Aorta (tissue), 5 donors: ENCODE results near the gene HLCS. TPM values are rescaled to one million over a fixed set of nuclear protein-coding genes. Genes with fewer than 3 reads are reported as not detected.
A peak's percentile ranks its signal among the peaks of the same experiment; 100 is the strongest.

Experiments used
- ATAC-seq: fragments of 200-7000 bp; cut with Tn5 transposase; one replicate; pipeline ENCODE4 v1.9.1; 2022; ENCODE audit warnings: moderate library complexity; ENCODE audit not compliant: low FRiP score
- DNase-seq, 2 donors: peaks; one replicate each; pipeline ENCODE4 v3.0.0-alpha.2; 2020
- H3K27ac ChIP-seq, 2 donors: one replicate each; pipeline ENCODE4 v1.5.1; 2013; ENCODE audit warnings: low read length in 2 of 2, mild to moderate bottlenecking in 2 of 2, moderate library complexity in 2 of 2, control low read depth in 1 of 2, inconsistent platforms in 1 of 2, low read depth in 1 of 2
- H3K27me3 ChIP-seq, 2 donors: one replicate each; pipeline ENCODE4 v1.6.1; 2013; ENCODE audit warnings: control low read depth in 1 of 2, low read length in 1 of 2, mild to moderate bottlenecking in 1 of 2, moderate library complexity in 1 of 2; ENCODE audit not compliant: insufficient read depth in 2 of 2, control insufficient read depth in 1 of 2
- H3K36me3 ChIP-seq, 2 donors: one replicate each; pipeline ENCODE4 v1.6.1; 2013; ENCODE audit warnings: control low read depth in 1 of 2, low read length in 1 of 2, mild to moderate bottlenecking in 1 of 2; ENCODE audit not compliant: insufficient read depth in 2 of 2, control insufficient read depth in 1 of 2
- H3K4me1 ChIP-seq, 2 donors: one replicate each; pipeline ENCODE4 v1.6.1; 2013; ENCODE audit warnings: low read length in 2 of 2, control low read depth in 1 of 2, mild to moderate bottlenecking in 1 of 2, moderate library complexity in 1 of 2; ENCODE audit not compliant: insufficient read depth in 2 of 2, control insufficient read depth in 1 of 2
- H3K4me3 ChIP-seq, 2 donors: one replicate each; pipeline ENCODE4 v1.5.1; 2013; ENCODE audit warnings: low read length in 2 of 2, control low read depth in 1 of 2, mild to moderate bottlenecking in 1 of 2
- H3K9me3 ChIP-seq: one replicate; pipeline ENCODE4 v1.6.1; 2013; ENCODE audit warnings: mild to moderate bottlenecking, low read length; ENCODE audit not compliant: control insufficient read depth
- WGBS, 2 donors: extraction: QIAGEN DNeasy Blood & Tissue Kit; methylation state at CpG; one replicate each; pipeline ENCODE4 v1.1.7; 2013; 5-methylcytosine and 5-hydroxymethylcytosine counted together
- intact Hi-C, 2 donors: fragments of 100-400 bp; cut with DNase I; formaldehyde crosslinking; loops; one replicate each; pipeline versions ENCODE4 v1.14.2 to v1.15.0; 2022
- polyA plus RNA-seq, 2 donors: library from polyadenylated mRNA; stranded (reverse); fragments of 200-250 nt; gene quantifications; one replicate each; pipeline ENCODE4 v1.2.3, GENCODE V29; 2013
- total RNA-seq, 2 donors: library from RNA; stranded (reverse); fragmentation: NEBNext Ultra II Directional; extraction: Animal tissue kit (Norgen Biotek cat#: 25700); gene quantifications; one replicate each; pipeline ENCODE4 v1.2.1, GENCODE V29; 2021
- donor health status: healthy with polysubstance abuse.
- donor health status: Bipolar disorder and iron deficiency.
- donor health status: DM: no; HTN: no; CAD: no.
- donor health status: DM: no; HTN: no; CAD: no.
- donor health status: DM: yes; HTN: yes; CAD: no.

The HLCS gene
- total and polyA plus RNA-seq, 4 donors = 2.1 to 19.7 (median 10.6) TPM

- Histone ChIP-seq H3K27ac (no peak overlapping the region), H3K9me3 (no peaks in the 10 kb centered on the region), H3K36me3 (no peaks in the 10 kb centered on the region), H3K4me1 (no peaks in the 10 kb centered on the region), H3K27me3 (no peaks in the 10 kb centered on the region), H3K4me3 (no peak overlapping the region)
- intact Hi-C loops = loop anchor here in 1 of 2 donors (10.0 kb wide), 1 partner anchor 98 kb away; the partner anchor contains the start of genes PIGP and TTC3
- DNase-seq = no peak
- 20 to 21% methylated on average over 8 of the region's 8 CpGs for WGBS, 2 donors
- no peak for ATAC-seq
These were observed 10.6 kb upstream of the HLCS start for GRCh38 chr21:36976882-36977651.

- Histone ChIP-seq H3K36me3 (no peaks in the 10 kb centered on the region), H3K9me3 (no peaks in the 10 kb centered on the region), H3K4me3 (no peak overlapping the region), H3K27me3 (no peaks in the 10 kb centered on the region), H3K4me1 (no peaks in the 10 kb centered on the region), H3K27ac (no peak overlapping the region)
- ATAC-seq (no peak), DNase-seq (no peak)
- intact Hi-C loops = loop anchor here in 1 of 2 donors (10.0 kb wide), 1 partner anchor 98 kb away; the partner anchor contains the start of genes PIGP and TTC3
- WGBS, 2 donors = 78 to 87% methylated on average over 5 of the region's 5 CpGs
These were observed 9.9 kb upstream of the HLCS start for GRCh38 chr21:36976228-36976861.

- no peak for DNase-seq
- Histone ChIP-seq H3K4me1 (no peaks in the 10 kb centered on the region), H3K27me3 (no peaks in the 10 kb centered on the region), H3K4me3 (no peak overlapping the region), H3K36me3 (no peaks in the 10 kb centered on the region), H3K27ac (no peak overlapping the region), H3K9me3 (no peaks in the 10 kb centered on the region)
- WGBS, 2 donors = 95 to 96% methylated on average over 6 of the region's 6 CpGs
- intact Hi-C loops = loop anchor here in 1 of 2 donors (10.0 kb wide), 1 partner anchor 100 kb away; the partner anchor contains the start of genes PIGP and TTC3
- no peak for ATAC-seq
These were observed 8.4 kb upstream of the HLCS start for GRCh38 chr21:36974851-36975192.

GRCh38 chr21:36973986-36974850 is 7.7 kb upstream of the HLCS start:
- 94 to 96% methylated on average over 14 of the region's 14 CpGs for WGBS, 2 donors

GRCh38 chr21:36968976-36969375 is 2.5 kb upstream of the HLCS start:
- no peaks in the 10 kb centered on the region for H3K36me3 ChIP-seq
- H3K27me3 ChIP-seq = no peaks in the 10 kb centered on the region
- 96 to 97% methylated on average over 1 of the region's 1 CpG for WGBS, 2 donors
- H3K4me3 ChIP-seq = no peak overlapping the region
- DNase-seq = no peak
- no peaks in the 10 kb centered on the region for H3K4me1 ChIP-seq
- H3K9me3 ChIP-seq = no peaks in the 10 kb centered on the region
- intact Hi-C loops = no loop called here
- no peak for ATAC-seq
- H3K27ac ChIP-seq = no peak overlapping the region

More at GRCh38 chr21:36973986-36974850, 7.7 kb upstream of the HLCS start:
- H3K9me3 ChIP-seq = no peaks in the 10 kb centered on the region
- no peak for DNase-seq
- no peaks in the 10 kb centered on the region for H3K4me1 ChIP-seq
- no peak for ATAC-seq
- no peaks in the 10 kb centered on the region for H3K36me3 ChIP-seq
- intact Hi-C loops = loop anchor here in 1 of 2 donors (10.0 kb wide), 1 partner anchor 101 kb away; the partner anchor contains the start of genes PIGP and TTC3
- no peak overlapping the region for H3K27ac ChIP-seq
- no peaks in the 10 kb centered on the region for H3K27me3 ChIP-seq
- no peak overlapping the region for H3K4me3 ChIP-seq

- no peaks in the 10 kb centered on the region for H3K27me3 ChIP-seq
- H3K4me1 ChIP-seq = no peaks in the 10 kb centered on the region
- no peak overlapping the region for H3K4me3 ChIP-seq
- WGBS, 2 donors = 91 to 95% methylated on average over 4 of the region's 4 CpGs
- H3K27ac ChIP-seq = no peak overlapping the region
- H3K9me3 ChIP-seq = no peaks in the 10 kb centered on the region
- ATAC-seq = no peak
- DNase-seq = no peak
- intact Hi-C loops = no loop called here
- H3K36me3 ChIP-seq = no peaks in the 10 kb centered on the region
These were observed 1.9 kb upstream of the HLCS start for GRCh38 chr21:36968414-36968813.

- Histone ChIP-seq H3K4me3 (peak overlapping the region; percentile 89 to 97), H3K9me3 (no peaks in the 10 kb centered on the region), H3K27me3 (no peaks in the 10 kb centered on the region), H3K36me3 (no peaks in the 10 kb centered on the region), H3K4me1 (no peaks in the 10 kb centered on the region), H3K27ac (peak overlapping the region; percentile 0 to 50)
- WGBS, 2 donors = 12 to 20% methylated on average over 18 to 34 of the region's 34 CpGs
- intact Hi-C loops = loop anchor here in 1 of 2 donors (1.0 kb wide), 1 partner anchor 22 kb away; no protein-coding TSS in a partner anchor
- DNase-seq (peak in 1 of 2 donors; percentile 90), ATAC-seq (peak; percentile 36)
These were observed 626 bp upstream of the HLCS start for GRCh38 chr21:36966821-36967768.
